HEK293 (cell line): ENCODE results near the gene BET1.

Experiments used
- TRIM28 ChIP-seq: IDR thresholded peaks from 2 replicates; pipeline ENCODE4 v1.6.1; 2011; ENCODE audit warnings: low read length, control low read depth, borderline replicate concordance
- TSHZ1 ChIP-seq: fragments of 450-650 bp; formaldehyde crosslinking; IDR thresholded peaks from 2 replicates; pipeline ENCODE4 v1.5.1; 2016; ENCODE audit warnings: missing biosample characterization, missing genetic modification characterization, borderline replicate concordance
- ZNF26 ChIP-seq: fragments of 450-650 bp; formaldehyde crosslinking; IDR thresholded peaks from 2 replicates; pipeline ENCODE4 v1.5.1; 2016; ENCODE audit warnings: missing biosample characterization, missing genetic modification characterization
- ZNF324 ChIP-seq: fragments of 450-650 bp; formaldehyde crosslinking; IDR thresholded peaks from 2 replicates; pipeline ENCODE4 v1.5.1; 2016; ENCODE audit warnings: missing biosample characterization, missing genetic modification characterization
- ZNF707 ChIP-seq: fragments of 450-650 bp; formaldehyde crosslinking; IDR thresholded peaks from 2 replicates; pipeline ENCODE4 v1.5.1; 2016; ENCODE audit warnings: missing biosample characterization, missing genetic modification characterization

- TF ChIP-seq ZNF324 (tag by site-specific recombination) (no peak), TSHZ1 (tag by site-specific recombination) (no peak), ZNF26 (tag by site-specific recombination) (no peak), TRIM28 (no peak), ZNF707 (tag by site-specific recombination) (no peak)
These were observed 55.3 kb downstream of the BET1 start for GRCh38 chr7:93948873-93949272.
